ENCODE measurements around the gene LPAR3.

LPAR3 gene

DNA sequence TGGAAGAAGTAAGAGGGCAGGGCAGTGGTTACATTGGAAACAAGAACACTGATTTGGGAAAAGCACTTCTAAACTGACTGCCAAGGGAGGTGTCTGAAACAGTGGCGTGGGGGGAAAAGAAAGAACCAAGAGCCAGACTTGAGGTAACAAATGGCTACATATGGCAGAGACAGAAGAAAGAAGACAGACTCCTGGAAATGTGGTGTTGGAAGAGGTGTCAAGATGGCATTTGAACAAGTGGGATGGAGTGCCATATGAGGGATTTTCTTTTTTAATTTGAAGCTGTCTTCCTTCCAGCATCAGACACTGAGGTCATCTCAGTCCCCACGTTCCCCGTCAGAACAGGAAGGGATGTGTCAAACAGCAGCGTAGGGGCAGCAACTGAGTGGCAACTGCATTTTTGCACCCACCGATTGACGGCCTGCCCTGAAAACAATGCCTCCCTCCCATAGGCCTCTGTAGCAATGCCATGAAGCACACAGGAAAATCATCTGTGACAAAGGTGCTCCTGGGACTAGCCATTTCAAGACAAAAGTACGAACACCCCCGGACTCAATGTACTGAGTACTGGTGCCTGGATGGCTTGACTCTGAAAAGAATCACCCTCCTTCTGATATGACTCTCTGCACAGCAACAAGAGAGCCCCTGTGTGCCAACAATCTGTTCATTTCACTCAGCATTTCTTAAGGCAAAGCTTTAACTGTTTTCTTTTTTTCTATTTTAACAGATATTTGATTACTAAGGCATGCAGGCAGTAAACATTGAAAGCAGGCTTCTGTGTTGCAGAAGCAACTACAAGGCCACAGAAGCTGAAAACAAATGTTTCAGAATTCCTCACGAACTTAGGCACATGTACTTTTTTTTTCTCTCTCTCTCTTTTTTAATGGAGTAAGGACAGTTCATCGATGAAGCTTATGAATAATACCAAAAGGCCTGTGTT is 37.0 kb downstream of the LPAR3 start:
- TF ChIP-seq, protein P1, sequence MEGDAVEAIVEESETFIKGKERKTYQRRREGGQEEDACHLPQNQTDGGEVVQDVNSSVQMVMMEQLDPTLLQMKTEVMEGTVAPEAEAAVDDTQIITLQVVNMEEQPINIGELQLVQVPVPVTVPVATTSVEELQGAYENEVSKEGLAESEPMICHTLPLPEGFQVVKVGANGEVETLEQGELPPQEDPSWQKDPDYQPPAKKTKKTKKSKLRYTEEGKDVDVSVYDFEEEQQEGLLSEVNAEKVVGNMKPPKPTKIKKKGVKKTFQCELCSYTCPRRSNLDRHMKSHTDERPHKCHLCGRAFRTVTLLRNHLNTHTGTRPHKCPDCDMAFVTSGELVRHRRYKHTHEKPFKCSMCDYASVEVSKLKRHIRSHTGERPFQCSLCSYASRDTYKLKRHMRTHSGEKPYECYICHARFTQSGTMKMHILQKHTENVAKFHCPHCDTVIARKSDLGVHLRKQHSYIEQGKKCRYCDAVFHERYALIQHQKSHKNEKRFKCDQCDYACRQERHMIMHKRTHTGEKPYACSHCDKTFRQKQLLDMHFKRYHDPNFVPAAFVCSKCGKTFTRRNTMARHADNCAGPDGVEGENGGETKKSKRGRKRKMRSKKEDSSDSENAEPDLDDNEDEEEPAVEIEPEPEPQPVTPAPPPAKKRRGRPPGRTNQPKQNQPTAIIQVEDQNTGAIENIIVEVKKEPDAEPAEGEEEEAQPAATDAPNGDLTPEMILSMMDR (conservative IDR thresholded peaks at IDR 0.05) = no peak
- no peak overlapping the region for H3K27ac ChIP-seq

- TF ChIP-seq, protein P1 (conservative IDR thresholded peaks at IDR 0.05) = no peak
- no peak overlapping the region for H3K27ac ChIP-seq
Measured at GRCh38 chr1:84855168-84855567, 37.8 kb downstream of the LPAR3 start.

- TF ChIP-seq, protein P1 (conservative IDR thresholded peaks at IDR 0.05) = no peak
- H3K27ac ChIP-seq = no peak overlapping the region
Measured at GRCh38 chr1:84853741-84854721, 39.0 kb downstream of the LPAR3 start.

DNA sequence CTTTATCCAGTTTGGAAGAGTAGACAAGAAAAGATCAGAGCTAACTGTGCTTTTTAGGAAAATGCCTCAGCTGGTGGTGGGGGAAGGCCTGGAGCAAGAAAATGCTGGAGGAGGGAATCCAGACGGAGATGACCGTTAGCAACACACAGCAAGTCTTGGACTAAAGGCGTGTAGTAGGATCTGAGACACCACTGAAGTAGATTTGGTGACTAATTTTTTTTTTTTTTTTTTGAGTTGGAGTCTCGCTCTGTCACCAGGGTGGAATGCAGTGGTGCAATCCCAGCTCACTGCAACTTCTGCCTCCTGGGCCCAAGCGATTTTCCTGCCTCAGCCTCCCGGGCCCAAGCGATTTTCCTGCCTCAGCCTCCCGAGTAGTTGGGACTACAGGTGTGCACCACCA is 41.2 kb downstream of the LPAR3 start:
- TF ChIP-seq, protein P1 (conservative IDR thresholded peaks at IDR 0.05) = no peak
- no peak overlapping the region for H3K27ac ChIP-seq

DNA sequence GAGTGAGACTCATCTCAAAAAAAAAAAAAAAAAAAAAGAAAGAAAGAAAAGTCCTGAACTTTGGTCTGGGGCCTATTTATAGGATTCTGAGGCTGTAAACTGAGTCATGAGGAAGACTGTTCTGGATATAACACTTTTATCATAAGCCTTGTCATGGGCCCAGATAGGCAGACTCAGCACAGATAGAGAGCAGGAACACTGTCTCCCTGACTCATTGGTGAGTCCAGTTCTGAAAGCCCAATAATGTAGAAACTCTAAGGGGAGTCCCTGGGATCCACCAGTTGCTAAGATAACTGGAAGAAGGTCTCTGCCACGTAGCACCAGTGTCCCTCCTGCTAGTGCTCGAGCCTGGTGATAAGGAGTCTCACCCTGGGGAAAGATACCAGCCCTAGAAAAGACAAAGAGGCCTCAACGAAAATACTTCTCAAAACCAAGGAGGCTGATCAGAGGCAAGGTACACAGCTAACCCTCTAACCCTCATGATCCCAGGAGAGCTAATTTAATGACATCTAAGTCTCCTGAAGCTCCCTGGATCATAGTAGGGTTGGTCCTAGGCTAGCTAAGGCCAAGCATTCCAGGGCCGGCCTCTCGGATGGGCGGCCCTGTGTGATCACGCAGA is 43.5 kb downstream of the LPAR3 start:
- H3K27ac ChIP-seq = no peak overlapping the region
- TF ChIP-seq, protein P1 (conservative IDR thresholded peaks at IDR 0.05) = no peak

- peak overlapping the region; percentile 63 for H3K27ac ChIP-seq
- TF ChIP-seq, protein P1 (conservative IDR thresholded peaks at IDR 0.05) = no peak
Measured at GRCh38 chr1:84847253-84848250, 45.5 kb downstream of the LPAR3 start.
